IPS-15b (cell line): Measurements from ENCODE around the gene FGGY.

Source experiments
- H3K27me3 ChIP-seq: one replicate; pipeline ENCODE4 v1.6.1; 2013; ENCODE audit warnings: low read length; ENCODE audit not compliant: control insufficient read depth, insufficient read depth
- H3K36me3 ChIP-seq: one replicate; pipeline ENCODE4 v1.6.1; 2013; ENCODE audit warnings: low read length; ENCODE audit not compliant: control insufficient read depth, insufficient read depth
- H3K4me1 ChIP-seq: one replicate; pipeline ENCODE4 v1.6.1; 2013; ENCODE audit warnings: mild to moderate bottlenecking, low read length; ENCODE audit not compliant: control insufficient read depth, insufficient read depth
- H3K4me3 ChIP-seq: one replicate; pipeline ENCODE4 v1.5.1; 2013; ENCODE audit warnings: low read depth, low read length
- H3K9ac ChIP-seq: one replicate; pipeline ENCODE4 v1.6.1; 2013; ENCODE audit warnings: low read depth, mild to moderate bottlenecking, low read length
- H3K9me3 ChIP-seq: one replicate; pipeline ENCODE4 v1.6.1; 2013; ENCODE audit warnings: mild to moderate bottlenecking, low read length; ENCODE audit not compliant: control insufficient read depth, insufficient read depth

FGGY gene

GRCh38 chr1:59305188-59305587, 8.3 kb downstream of the FGGY start:
- Histone ChIP-seq H3K27me3 (no peaks in the 10 kb centered on the region), H3K9ac (no peak overlapping the region), H3K36me3 (no peaks in the 10 kb centered on the region), H3K9me3 (no peaks in the 10 kb centered on the region), H3K4me1 (peaks cover 7% of the 10 kb centered on the region), H3K4me3 (no peak overlapping the region)

- peaks cover 11% of the 10 kb centered on the region for H3K4me1 ChIP-seq
- H3K27me3 ChIP-seq, result no peaks in the 10 kb centered on the region
- H3K36me3 ChIP-seq, result no peaks in the 10 kb centered on the region
- H3K9me3 ChIP-seq, result no peaks in the 10 kb centered on the region
- H3K9ac ChIP-seq, result no peak overlapping the region
- H3K4me3 ChIP-seq, result no peak overlapping the region
Observed at GRCh38 chr1:59307591-59307990, 10.7 kb downstream of the FGGY start.

- Histone ChIP-seq H3K36me3 (peaks cover 4% of the 10 kb centered on the region), H3K4me1 (peaks cover 11% of the 10 kb centered on the region), H3K4me3 (no peak overlapping the region), H3K27me3 (no peaks in the 10 kb centered on the region), H3K9ac (no peak overlapping the region), H3K9me3 (no peaks in the 10 kb centered on the region)
Observed at GRCh38 chr1:59308839-59309238, 11.9 kb downstream of the FGGY start.

- H3K9ac ChIP-seq, result no peak overlapping the region
- H3K9me3 ChIP-seq, result no peaks in the 10 kb centered on the region
- no peak overlapping the region for H3K4me3 ChIP-seq
- peaks cover 4% of the 10 kb centered on the region for H3K36me3 ChIP-seq
- H3K27me3 ChIP-seq, result no peaks in the 10 kb centered on the region
- H3K4me1 ChIP-seq, result peaks cover 11% of the 10 kb centered on the region
Observed at GRCh38 chr1:59309392-59309791, 12.5 kb downstream of the FGGY start.

- Histone ChIP-seq H3K9ac (no peak overlapping the region), H3K4me3 (no peak overlapping the region), H3K27me3 (no peaks in the 10 kb centered on the region), H3K36me3 (peaks cover 4% of the 10 kb centered on the region), H3K9me3 (no peaks in the 10 kb centered on the region), H3K4me1 (peaks cover 11% of the 10 kb centered on the region)
Observed at GRCh38 chr1:59309795-59310548, 13.1 kb downstream of the FGGY start.

- peaks cover 4% of the 10 kb centered on the region for H3K36me3 ChIP-seq
- H3K9me3 ChIP-seq, result no peaks in the 10 kb centered on the region
Observed at GRCh38 chr1:59310549-59311250, 13.8 kb downstream of the FGGY start.

GRCh38 chr1:59314776-59315528, 18.1 kb downstream of the FGGY start:
- Histone ChIP-seq H3K9ac (no peak overlapping the region), H3K36me3 (peaks cover 4% of the 10 kb centered on the region), H3K4me1 (peaks cover 7% of the 10 kb centered on the region), H3K4me3 (no peak overlapping the region), H3K27me3 (no peaks in the 10 kb centered on the region), H3K9me3 (peaks cover 4% of the 10 kb centered on the region)

More at GRCh38 chr1:59310549-59311250, 13.8 kb downstream of the FGGY start:
- Histone ChIP-seq H3K27me3 (no peaks in the 10 kb centered on the region), H3K4me1 (peaks cover 11% of the 10 kb centered on the region), H3K4me3 (no peak overlapping the region), H3K9ac (no peak overlapping the region)

GRCh38 chr1:59315529-59316463, 18.9 kb downstream of the FGGY start:
- H3K36me3 ChIP-seq, result peaks cover 4% of the 10 kb centered on the region
- H3K4me1 ChIP-seq, result no peaks in the 10 kb centered on the region
- H3K9me3 ChIP-seq, result peaks cover 4% of the 10 kb centered on the region
- H3K9ac ChIP-seq, result no peak overlapping the region
- no peaks in the 10 kb centered on the region for H3K27me3 ChIP-seq
- H3K4me3 ChIP-seq, result no peak overlapping the region

- Histone ChIP-seq H3K4me1 (no peaks in the 10 kb centered on the region), H3K36me3 (peaks cover 4% of the 10 kb centered on the region), H3K9me3 (peaks cover 4% of the 10 kb centered on the region), H3K4me3 (no peak overlapping the region), H3K27me3 (no peaks in the 10 kb centered on the region), H3K9ac (no peak overlapping the region)
Observed at GRCh38 chr1:59316497-59317128, 19.7 kb downstream of the FGGY start.

GRCh38 chr1:59317343-59317742, 20.4 kb downstream of the FGGY start:
- peaks cover 4% of the 10 kb centered on the region for H3K36me3 ChIP-seq
- peaks cover 4% of the 10 kb centered on the region for H3K9me3 ChIP-seq
- H3K4me1 ChIP-seq, result no peaks in the 10 kb centered on the region
- no peak overlapping the region for H3K4me3 ChIP-seq
- no peak overlapping the region for H3K9ac ChIP-seq
- H3K27me3 ChIP-seq, result no peaks in the 10 kb centered on the region
